ENCODE results near the gene TTC39B.

Gene TTC39B

DNA sequence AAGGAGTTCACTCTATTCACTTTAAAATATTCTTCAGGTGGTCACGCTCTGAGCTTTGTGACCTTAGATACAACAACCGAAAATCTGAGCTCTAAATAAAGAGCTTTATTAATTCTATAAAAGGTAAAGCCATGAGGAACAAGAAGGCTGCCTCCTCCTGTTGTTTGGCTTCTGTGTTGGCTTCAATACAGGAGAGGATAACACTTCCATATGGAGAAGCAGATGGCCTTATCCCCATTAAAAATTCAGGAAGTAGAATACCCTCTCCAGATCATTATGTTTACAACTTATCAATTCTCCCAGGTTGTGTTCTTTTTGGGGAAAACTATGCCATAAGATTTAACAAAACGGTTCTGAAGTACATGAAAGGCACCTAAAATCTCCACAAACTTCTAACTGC, 128.4 kb downstream of the TTC39B start:
- no peaks in the 10 kb centered on the region for H3K4me1 ChIP-seq (ENCODE audit: control insufficient read depth in 1 of 2, insufficient read depth in 1 of 2, low read depth in 1 of 2, low read length in 1 of 2)
- H3K27me3 ChIP-seq, result no peaks in the 10 kb centered on the region
- no peaks in the 10 kb centered on the region for H3K36me3 ChIP-seq
- H3K9me3 ChIP-seq, result no peaks in the 10 kb centered on the region
- TF ChIP-seq, protein P1, sequence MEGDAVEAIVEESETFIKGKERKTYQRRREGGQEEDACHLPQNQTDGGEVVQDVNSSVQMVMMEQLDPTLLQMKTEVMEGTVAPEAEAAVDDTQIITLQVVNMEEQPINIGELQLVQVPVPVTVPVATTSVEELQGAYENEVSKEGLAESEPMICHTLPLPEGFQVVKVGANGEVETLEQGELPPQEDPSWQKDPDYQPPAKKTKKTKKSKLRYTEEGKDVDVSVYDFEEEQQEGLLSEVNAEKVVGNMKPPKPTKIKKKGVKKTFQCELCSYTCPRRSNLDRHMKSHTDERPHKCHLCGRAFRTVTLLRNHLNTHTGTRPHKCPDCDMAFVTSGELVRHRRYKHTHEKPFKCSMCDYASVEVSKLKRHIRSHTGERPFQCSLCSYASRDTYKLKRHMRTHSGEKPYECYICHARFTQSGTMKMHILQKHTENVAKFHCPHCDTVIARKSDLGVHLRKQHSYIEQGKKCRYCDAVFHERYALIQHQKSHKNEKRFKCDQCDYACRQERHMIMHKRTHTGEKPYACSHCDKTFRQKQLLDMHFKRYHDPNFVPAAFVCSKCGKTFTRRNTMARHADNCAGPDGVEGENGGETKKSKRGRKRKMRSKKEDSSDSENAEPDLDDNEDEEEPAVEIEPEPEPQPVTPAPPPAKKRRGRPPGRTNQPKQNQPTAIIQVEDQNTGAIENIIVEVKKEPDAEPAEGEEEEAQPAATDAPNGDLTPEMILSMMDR (IDR thresholded peaks at IDR 0.05), result no peak
- no peak overlapping the region for H3K27ac ChIP-seq
- H3K4me3 ChIP-seq (ENCODE audit: low read depth in 1 of 2, low read length in 1 of 2), result no peak overlapping the region

DNA sequence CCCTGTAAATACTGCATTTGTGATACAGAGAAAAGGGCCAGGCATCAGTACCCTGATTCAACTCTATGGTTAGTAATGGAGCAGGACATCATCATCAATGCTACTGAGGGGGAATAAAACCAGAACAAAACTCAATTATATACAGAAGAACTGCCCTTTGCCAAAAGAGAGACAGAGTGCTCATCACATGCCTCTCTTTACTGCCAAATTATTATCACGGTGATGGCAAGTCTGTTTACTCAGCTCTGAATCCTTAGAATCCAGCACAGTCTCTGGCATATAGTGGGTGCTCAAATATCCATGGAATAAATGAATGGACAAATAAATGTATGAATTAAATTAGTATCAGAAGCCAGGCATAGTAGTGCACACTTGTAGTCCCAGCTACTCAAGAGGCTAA, 130.2 kb downstream of the TTC39B start:
- Histone ChIP-seq H3K27me3 (no peaks in the 10 kb centered on the region), H3K36me3 (no peaks in the 10 kb centered on the region)
- TF ChIP-seq, protein P1 (IDR thresholded peaks at IDR 0.05), result no peak

DNA sequence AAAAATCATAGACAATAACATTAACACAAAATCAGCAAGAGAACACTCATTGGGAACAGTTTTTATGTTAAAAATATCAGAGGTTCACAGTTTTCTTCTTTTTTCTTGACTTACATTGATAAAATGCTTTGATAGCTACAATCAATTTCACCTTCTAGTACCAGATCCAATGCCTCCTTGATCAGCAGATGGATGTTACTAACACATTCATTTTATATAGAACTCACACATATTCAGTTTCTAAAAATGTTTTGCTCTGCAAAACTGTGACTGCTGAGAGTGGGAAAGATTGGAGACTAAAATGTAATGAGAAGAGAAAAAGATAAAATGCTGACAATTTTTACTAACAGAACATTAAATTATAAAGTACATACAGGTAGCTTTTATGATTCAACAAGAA, 143.1 kb downstream of the TTC39B start:
- no peaks in the 10 kb centered on the region for H3K4me1 ChIP-seq (ENCODE audit: control insufficient read depth in 1 of 2, insufficient read depth in 1 of 2, low read depth in 1 of 2, low read length in 1 of 2)
- H3K36me3 ChIP-seq, result no peaks in the 10 kb centered on the region
- H3K4me3 ChIP-seq (ENCODE audit: low read depth in 1 of 2, low read length in 1 of 2), result no peak overlapping the region
- TF ChIP-seq, protein P1 (IDR thresholded peaks at IDR 0.05), result no peak
- H3K27me3 ChIP-seq, result no peaks in the 10 kb centered on the region
- no peaks in the 10 kb centered on the region for H3K9me3 ChIP-seq
- no peak overlapping the region for H3K27ac ChIP-seq

More for the DNA sequence above, 130.2 kb downstream of the TTC39B start:
- Histone ChIP-seq H3K27ac (no peak overlapping the region), H3K4me1 (ENCODE audit: control insufficient read depth in 1 of 2, insufficient read depth in 1 of 2, low read depth in 1 of 2, low read length in 1 of 2) (no peaks in the 10 kb centered on the region), H3K4me3 (ENCODE audit: low read depth in 1 of 2, low read length in 1 of 2) (no peak overlapping the region), H3K9me3 (no peaks in the 10 kb centered on the region)

DNA sequence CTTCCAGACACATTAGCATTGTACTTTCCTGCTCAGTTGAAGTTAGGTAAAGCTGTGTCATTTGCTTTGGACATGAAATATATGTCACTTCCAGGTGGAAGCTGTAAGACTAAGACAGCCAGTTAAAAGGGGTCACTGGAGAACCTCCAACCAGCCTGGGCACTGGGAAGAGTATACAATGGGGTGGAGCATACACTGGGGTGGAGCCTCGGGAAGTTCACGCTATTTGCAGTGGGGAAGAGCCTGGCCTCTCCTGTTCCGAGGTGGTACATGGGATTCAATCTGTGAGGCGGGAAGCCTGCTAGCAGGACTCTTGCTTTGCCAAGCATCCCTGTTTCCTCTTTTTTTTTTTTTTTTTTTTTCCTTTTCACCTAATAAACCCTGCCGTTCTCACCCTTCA, 145.3 kb downstream of the TTC39B start:
- Histone ChIP-seq H3K4me1 (ENCODE audit: control insufficient read depth in 1 of 2, insufficient read depth in 1 of 2, low read depth in 1 of 2, low read length in 1 of 2) (no peaks in the 10 kb centered on the region), H3K36me3 (no peaks in the 10 kb centered on the region), H3K27me3 (no peaks in the 10 kb centered on the region), H3K4me3 (ENCODE audit: low read depth in 1 of 2, low read length in 1 of 2) (no peak overlapping the region), H3K9me3 (no peaks in the 10 kb centered on the region), H3K27ac (no peak overlapping the region)
- TF ChIP-seq, protein P1 (IDR thresholded peaks at IDR 0.05), result no peak

DNA sequence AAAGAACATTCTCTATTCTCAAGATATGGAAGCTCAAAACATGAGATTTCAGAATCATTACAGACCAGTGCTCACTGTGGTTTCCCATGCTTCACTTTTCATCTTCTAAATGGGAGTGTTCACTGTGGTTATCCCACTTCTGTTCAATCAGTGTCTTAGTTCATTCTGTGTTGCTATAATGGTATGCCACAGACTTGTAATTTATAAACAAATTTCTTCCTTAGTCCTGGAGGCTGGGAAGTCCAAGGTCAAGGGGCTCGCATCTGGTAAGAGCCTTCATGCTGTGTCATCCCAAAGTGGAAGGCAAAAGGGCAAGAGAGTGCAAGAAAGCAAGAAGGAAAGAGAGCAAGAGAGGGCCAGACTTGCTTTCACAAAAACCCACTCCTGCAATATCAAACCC, 146.3 kb downstream of the TTC39B start:
- no peaks in the 10 kb centered on the region for H3K4me1 ChIP-seq (ENCODE audit: control insufficient read depth in 1 of 2, insufficient read depth in 1 of 2, low read depth in 1 of 2, low read length in 1 of 2)
- no peaks in the 10 kb centered on the region for H3K27me3 ChIP-seq
- no peak overlapping the region for H3K4me3 ChIP-seq (ENCODE audit: low read depth in 1 of 2, low read length in 1 of 2)
- H3K36me3 ChIP-seq, result no peaks in the 10 kb centered on the region
- no peaks in the 10 kb centered on the region for H3K9me3 ChIP-seq
- H3K27ac ChIP-seq, result no peak overlapping the region
- TF ChIP-seq, protein P1 (IDR thresholded peaks at IDR 0.05), result no peak

DNA sequence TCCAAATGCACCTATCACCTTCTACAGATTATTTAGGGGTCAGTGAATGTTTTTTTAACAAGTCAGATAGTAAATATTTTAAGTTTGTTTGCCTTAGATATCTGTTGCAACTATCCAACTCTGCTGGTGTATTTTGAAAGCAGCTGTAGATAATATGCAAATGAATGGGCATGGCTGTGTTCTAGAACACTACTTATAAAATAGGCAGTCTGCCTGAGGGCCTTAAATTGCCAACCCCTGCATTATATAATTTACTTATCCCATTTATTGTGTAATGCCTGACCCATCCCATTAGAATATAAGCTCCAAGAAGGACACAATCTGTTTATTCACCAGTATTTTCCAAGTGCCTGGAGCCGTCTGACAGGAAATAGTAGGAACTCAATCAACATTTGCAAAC, 149.0 kb downstream of the TTC39B start:
- Histone ChIP-seq H3K4me1 (ENCODE audit: control insufficient read depth in 1 of 2, insufficient read depth in 1 of 2, low read depth in 1 of 2, low read length in 1 of 2) (no peaks in the 10 kb centered on the region), H3K9me3 (no peaks in the 10 kb centered on the region), H3K27ac (no peak overlapping the region), H3K27me3 (no peaks in the 10 kb centered on the region), H3K36me3 (no peaks in the 10 kb centered on the region), H3K4me3 (ENCODE audit: low read depth in 1 of 2, low read length in 1 of 2) (no peak overlapping the region)
- TF ChIP-seq, protein P1 (IDR thresholded peaks at IDR 0.05), result no peak

Measured in neutrophil (primary cell).